Hepatocyte (in vitro differentiated cells): ENCODE measurements around the gene KSR2. TPM values are rescaled to one million over a fixed set of nuclear protein-coding genes. Genes with fewer than 3 reads are reported as not detected.

Source experiments
- DNase-seq: peaks from one replicate; pipeline ENCODE4 v3.0.0-alpha.2; 2016; ENCODE audit warnings: low spot score
- H2AFZ ChIP-seq: fragments of 200-600 bp; sonication (generic); 2 replicates; pipeline ENCODE4 v1.6.0; 2016; ENCODE audit warnings: antibody characterized with exemption, mild to moderate bottlenecking
- H3K27ac ChIP-seq: fragments of 200-600 bp; sonication (generic); 2 replicates; pipeline ENCODE4 v1.5.1; 2016; ENCODE audit warnings: mild to moderate bottlenecking
- H3K27me3 ChIP-seq: fragments of 200-600 bp; sonication (generic); 2 replicates; pipeline ENCODE4 v1.6.1; 2016
- H3K36me3 ChIP-seq: fragments of 200-600 bp; sonication (generic); replicated peaks from 2 replicates; pipeline ENCODE4 v1.5.1; 2016; ENCODE audit warnings: low read depth; ENCODE audit not compliant: insufficient read depth
- H3K4me1 ChIP-seq: fragments of 200-600 bp; sonication (generic); 2 replicates; pipeline ENCODE4 v1.5.1; 2016; ENCODE audit warnings: mild to moderate bottlenecking, moderate library complexity; ENCODE audit not compliant: insufficient read depth
- H3K4me2 ChIP-seq: fragments of 200-600 bp; sonication (generic); 2 replicates; pipeline ENCODE4 v1.6.0; 2016
- H3K4me3 ChIP-seq: fragments of 200-600 bp; sonication (generic); 2 replicates; pipeline ENCODE4 v1.5.1; 2016; ENCODE audit warnings: mild to moderate bottlenecking
- H3K79me2 ChIP-seq: fragments of 200-600 bp; sonication (generic); 2 replicates; pipeline ENCODE4 v1.6.0; 2017; ENCODE audit warnings: mild to moderate bottlenecking
- H3K9me2 ChIP-seq: fragments of 200-600 bp; sonication (generic); replicated peaks from 2 replicates; pipeline ENCODE4 v1.6.0; 2017; ENCODE audit warnings: mild to moderate bottlenecking; ENCODE audit not compliant: insufficient read depth
- H3K9me3 ChIP-seq: fragments of 200-600 bp; sonication (generic); 2 replicates; pipeline ENCODE4 v1.5.1; 2016; ENCODE audit warnings: low read depth, mild to moderate bottlenecking
- H4K20me1 ChIP-seq: fragments of 200-600 bp; sonication (generic); 2 replicates; pipeline ENCODE4 v1.6.0; 2016; ENCODE audit warnings: mild to moderate bottlenecking; ENCODE audit not compliant: insufficient read depth, poor library complexity, severe bottlenecking
- CTCF ChIP-seq: fragments of 200-600 bp; sonication (generic); IDR thresholded peaks from 2 replicates; pipeline ENCODE4 v1.5.1; 2016; ENCODE audit warnings: antibody characterized with exemption, mild to moderate bottlenecking; ENCODE audit not compliant: poor library complexity
- EZH2 ChIP-seq: fragments of 200-600 bp; sonication (generic); IDR thresholded peaks from 2 replicates; pipeline ENCODE4 v1.6.1; 2016; ENCODE audit warnings: antibody characterized with exemption, mild to moderate bottlenecking, borderline replicate concordance
- EZH2phosphoT487 ChIP-seq: fragments of 200-600 bp; sonication (generic); IDR thresholded peaks from one replicate; pipeline ENCODE4 v1.6.1; 2018; ENCODE audit warnings: antibody characterized with exemption, mild to moderate bottlenecking, low read depth, moderate library complexity; ENCODE audit not compliant: unreplicated experiment, severe bottlenecking
- WGBS: methylation state at CpG from one replicate; pipeline ENCODE4 v1.1.6; 2016; ENCODE audit warnings: low lambda C conversion rate; ENCODE audit errors: missing lambda C conversion rate; 5-methylcytosine and 5-hydroxymethylcytosine counted together
- polyA plus RNA-seq: library from polyadenylated mRNA; unstranded; fragments of >200 nt; fragmentation: Nextera tagmentation; extraction: Ambion mirVana; gene quantifications from 2 replicates; pipeline ENCODE4 v1.2.1, GENCODE V29; 2016
- total RNA-seq: library from RNA; depleted of rRNA; stranded (reverse); fragments of >200 nt; gene quantifications from 2 replicates; pipeline ENCODE4 v1.2.3, GENCODE V29; 2014

KSR2 gene
- total and polyA plus RNA-seq, 2 experiments from 2014 or later: 0.37 to 0.46 TPM

DNA sequence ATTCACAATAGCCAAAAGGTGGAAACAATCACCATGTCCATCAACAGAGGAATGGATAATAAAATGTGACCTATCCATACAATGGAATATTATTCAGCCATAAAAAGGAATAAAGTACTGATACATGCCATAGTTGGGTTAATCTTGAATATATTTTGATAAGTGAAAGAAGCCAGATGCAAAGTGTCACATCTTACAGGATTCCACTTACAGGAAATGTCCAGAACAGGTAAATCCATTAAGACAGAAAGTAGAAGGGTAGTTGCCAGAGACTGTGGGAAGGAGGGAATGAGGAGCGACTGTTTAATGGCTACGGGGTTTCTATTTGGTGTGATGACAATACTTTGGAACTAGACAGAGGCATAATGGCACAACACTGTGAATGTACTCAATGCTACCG lies 171.6 kb downstream of the KSR2 start:
- no peaks in the 10 kb centered on the region for H4K20me1 ChIP-seq
- DNase-seq: no peak
- no peak overlapping the region for H3K4me3 ChIP-seq
- no peak overlapping the region for H3K4me2 ChIP-seq
- H3K36me3 ChIP-seq: no peaks in the 10 kb centered on the region
- no peak overlapping the region for H3K27ac ChIP-seq
- H3K9me2 ChIP-seq: no peaks in the 10 kb centered on the region
- WGBS: 89% methylated on average over 3 of the region's 3 CpGs
- TF ChIP-seq EZH2phosphoT487: no peak
- H3K4me1 ChIP-seq: no peaks in the 10 kb centered on the region
- no peak overlapping the region for H2AFZ ChIP-seq
- H3K27me3 ChIP-seq: no peaks in the 10 kb centered on the region
- no peaks in the 10 kb centered on the region for H3K79me2 ChIP-seq
- no peaks in the 10 kb centered on the region for H3K9me3 ChIP-seq

GRCh38 chr12:117792877-117793424 lies 175.8 kb downstream of the KSR2 start:
- Histone ChIP-seq H3K27ac (no peak overlapping the region), H3K4me3 (no peak overlapping the region), H3K9me3 (no peaks in the 10 kb centered on the region)

DNA sequence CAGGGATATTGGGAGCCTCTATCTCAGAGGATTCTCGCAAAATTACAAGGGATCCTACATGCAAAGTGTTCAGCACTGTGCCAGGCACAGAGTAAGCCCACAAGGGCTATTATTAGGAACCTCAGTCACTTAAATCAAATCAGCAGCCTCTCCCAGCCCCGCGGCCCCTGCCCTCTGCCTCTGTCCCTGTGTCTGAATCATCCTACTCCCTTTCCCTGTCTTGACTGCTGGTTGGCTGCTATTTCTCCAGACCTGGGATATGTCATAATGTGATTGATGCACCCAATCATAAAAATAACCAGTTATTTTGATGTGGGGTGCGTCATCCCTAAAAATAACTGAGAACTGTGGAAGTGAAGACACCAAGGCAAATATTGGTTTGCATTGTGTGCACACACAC lies 176.3 kb downstream of the KSR2 start:
- Histone ChIP-seq H3K9me3 (no peaks in the 10 kb centered on the region), H2AFZ (no peak overlapping the region), H3K9me2 (no peaks in the 10 kb centered on the region), H3K27me3 (no peaks in the 10 kb centered on the region), H3K4me3 (no peak overlapping the region), H3K4me1 (no peaks in the 10 kb centered on the region), H3K79me2 (no peaks in the 10 kb centered on the region), H3K27ac (no peak overlapping the region), H4K20me1 (no peaks in the 10 kb centered on the region), H3K36me3 (no peaks in the 10 kb centered on the region), H3K4me2 (no peak overlapping the region)
- no peak for TF ChIP-seq EZH2
- TF ChIP-seq CTCF: no peak
- TF ChIP-seq EZH2phosphoT487: no peak
- 91% methylated on average over 4 of the region's 4 CpGs for WGBS
- DNase-seq: no peak

More at GRCh38 chr12:117792877-117793424, 175.8 kb downstream of the KSR2 start:
- H3K36me3 ChIP-seq: no peaks in the 10 kb centered on the region
- no peak overlapping the region for H3K4me2 ChIP-seq
- 97% methylated on average over 8 of the region's 8 CpGs for WGBS
- H3K4me1 ChIP-seq: no peaks in the 10 kb centered on the region
- H4K20me1 ChIP-seq: no peaks in the 10 kb centered on the region
- DNase-seq: no peak
- no peaks in the 10 kb centered on the region for H3K79me2 ChIP-seq
- no peak overlapping the region for H2AFZ ChIP-seq
- no peaks in the 10 kb centered on the region for H3K9me2 ChIP-seq
- TF ChIP-seq EZH2 (no peak), CTCF (no peak), EZH2phosphoT487 (no peak)
- H3K27me3 ChIP-seq: no peaks in the 10 kb centered on the region

DNA sequence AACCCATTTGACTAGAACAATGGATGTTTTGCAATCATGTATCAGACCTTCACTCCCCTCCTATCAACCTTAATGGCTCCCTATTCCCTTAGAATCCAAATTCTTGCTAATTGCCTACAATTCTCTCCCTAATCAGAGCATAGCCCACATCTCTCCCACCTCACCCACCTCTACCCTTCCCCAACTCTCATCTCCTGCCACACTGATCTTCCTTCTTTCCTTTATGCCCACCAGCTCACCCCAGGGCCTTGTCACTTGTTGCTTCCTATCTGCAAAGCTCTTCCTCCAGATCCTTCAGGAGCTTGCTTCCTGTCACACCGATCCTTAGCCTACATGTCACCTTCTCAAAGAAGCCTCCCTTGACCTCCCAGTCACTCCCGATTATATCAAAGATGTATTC lies 177.8 kb downstream of the KSR2 start:
- 55% methylated on average over 2 of the region's 2 CpGs for WGBS
- Histone ChIP-seq H4K20me1 (no peaks in the 10 kb centered on the region), H3K79me2 (no peaks in the 10 kb centered on the region), H3K4me2 (no peak overlapping the region), H3K36me3 (no peaks in the 10 kb centered on the region), H3K9me2 (no peaks in the 10 kb centered on the region), H2AFZ (no peak overlapping the region), H3K27me3 (no peaks in the 10 kb centered on the region), H3K9me3 (no peaks in the 10 kb centered on the region), H3K4me1 (no peaks in the 10 kb centered on the region), H3K4me3 (no peak overlapping the region), H3K27ac (no peak overlapping the region)
- DNase-seq: no peak
- TF ChIP-seq EZH2: no peak
- TF ChIP-seq EZH2phosphoT487: no peak
- no peak for TF ChIP-seq CTCF
